OCI-LY7 (cell line): ENCODE data around the gene NYNRIN. TPM values are rescaled to one million over a fixed set of nuclear protein-coding genes. Genes with fewer than 3 reads are reported as not detected.

Experiments
- BruUV-seq: library from RNA; stranded (reverse); fragments of 400-500 nt; replicated peaks from 2 replicates; lab custom pipeline; 2021; lab: Mats Ljungman, UMichigan
- CTCF ChIA-PET: fragments of 300-600 bp; sonication (Branson Sonifier 250); formaldehyde crosslinking; loops from one replicate; lab custom pipeline; 2022; ENCODE audit warnings: antibody characterized with exemption; ENCODE audit not compliant: unreplicated experiment; lab: Charles Lee
- POLR2A ChIA-PET: fragments of 300-600 bp; sonication (Branson Sonifier 250); formaldehyde crosslinking; loops from one replicate; lab custom pipeline; 2022; ENCODE audit warnings: antibody characterized with exemption; lab: Charles Lee
- DNase-seq: peaks from one replicate; pipeline ENCODE4 v3.0.0-alpha.2; 2015; ENCODE audit warnings: low spot score
- H2AFZ ChIP-seq: fragments of 200-600 bp; sonication (generic), shearing (Covaris generic); 2 replicates; pipeline ENCODE4 v1.6.1; 2014; ENCODE audit warnings: mild to moderate bottlenecking, antibody characterized with exemption, low read length, moderate library complexity
- H3K27ac ChIP-seq: fragments of 200-600 bp; sonication (generic); 2 replicates; pipeline ENCODE4 v1.5.1; 2014; ENCODE audit warnings: mixed run types, low read depth, mild to moderate bottlenecking, moderate library complexity, low read length, inconsistent platforms; ENCODE audit not compliant: poor library complexity, severe bottlenecking
- H3K36me3 ChIP-seq: fragments of 200-600 bp; sonication (generic); 2 replicates; pipeline ENCODE4 v1.6.1; 2014; ENCODE audit warnings: mild to moderate bottlenecking, antibody characterized with exemption, low read length, moderate library complexity, mixed read lengths; ENCODE audit not compliant: insufficient read depth
- H3K4me1 ChIP-seq: fragments of 200-600 bp; sonication (generic); 2 replicates; pipeline ENCODE4 v1.5.1; 2014; ENCODE audit warnings: mild to moderate bottlenecking, low read length; ENCODE audit not compliant: insufficient read depth, poor library complexity, severe bottlenecking
- H3K4me2 ChIP-seq: fragments of 200-600 bp; sonication (generic); 2 replicates; pipeline ENCODE4 v1.6.1; 2014; ENCODE audit warnings: mild to moderate bottlenecking, low read length
- H3K4me3 ChIP-seq: fragments of 200-600 bp; sonication (generic); 2 replicates; pipeline ENCODE4 v1.5.1; 2014; ENCODE audit warnings: mild to moderate bottlenecking, low read depth, low read length; ENCODE audit not compliant: poor library complexity, severe bottlenecking
- H3K79me2 ChIP-seq: fragments of 200-600 bp; sonication (generic); 2 replicates; pipeline ENCODE4 v1.6.1; 2016; ENCODE audit warnings: low read depth, mild to moderate bottlenecking, low read length, moderate library complexity, mixed read lengths; ENCODE audit not compliant: insufficient read depth
- H3K9me2 ChIP-seq: fragments of 200-600 bp; sonication (generic); 2 replicates; pipeline ENCODE4 v1.6.1; 2016; ENCODE audit warnings: mild to moderate bottlenecking, low read length, mixed read lengths; ENCODE audit not compliant: insufficient read depth
- H3K9me3 ChIP-seq: fragments of 200-600 bp; sonication (generic); 2 replicates; pipeline ENCODE4 v1.6.1; 2014; ENCODE audit warnings: mild to moderate bottlenecking, mixed run types, low read length, mixed read lengths
- H4K20me1 ChIP-seq: fragments of 200-600 bp; sonication (generic); 2 replicates; pipeline ENCODE4 v1.6.1; 2014; ENCODE audit warnings: mild to moderate bottlenecking, antibody characterized with exemption, low read length, moderate library complexity, mixed read lengths; ENCODE audit not compliant: insufficient read depth
- EZH2phosphoT487 ChIP-seq: fragments of 200-600 bp; sonication (generic); IDR thresholded peaks from 2 replicates; pipeline ENCODE4 v1.6.1; 2018; ENCODE audit warnings: low read depth, borderline replicate concordance, mild to moderate bottlenecking, mixed run types, antibody characterized with exemption, low read length, moderate library complexity, mixed read lengths
- intact Hi-C: fragments of 100-400 bp; cut with micrococcal nuclease; formaldehyde crosslinking; loops from one replicate; pipeline ENCODE4 v1.10.0; 2022; ENCODE audit not compliant: unreplicated experiment
- total RNA-seq, 2 experiments: library from RNA; depleted of rRNA in 1 of 2; stranded (reverse); fragments of >200 nt in 1 of 2; shearing (Covaris generic) in 1 of 2; gene quantifications; 2 replicates each; pipeline ENCODE4 v1.2.3, GENCODE V29; 2014 to 2022
- TF ChIP-seq, protein P1 (sequence below): fragments of 200-600 bp; sonication (generic); conservative IDR thresholded peaks from 2 replicates; pipeline ENCODE4 v1.5.1; 2014; ENCODE audit warnings: mild to moderate bottlenecking, antibody characterized with exemption, low read length, moderate library complexity, mixed read lengths

The NYNRIN gene
- total RNA-seq, 2 experiments from 2014 or later: 0.13 TPM; not detected in 1

DNA sequence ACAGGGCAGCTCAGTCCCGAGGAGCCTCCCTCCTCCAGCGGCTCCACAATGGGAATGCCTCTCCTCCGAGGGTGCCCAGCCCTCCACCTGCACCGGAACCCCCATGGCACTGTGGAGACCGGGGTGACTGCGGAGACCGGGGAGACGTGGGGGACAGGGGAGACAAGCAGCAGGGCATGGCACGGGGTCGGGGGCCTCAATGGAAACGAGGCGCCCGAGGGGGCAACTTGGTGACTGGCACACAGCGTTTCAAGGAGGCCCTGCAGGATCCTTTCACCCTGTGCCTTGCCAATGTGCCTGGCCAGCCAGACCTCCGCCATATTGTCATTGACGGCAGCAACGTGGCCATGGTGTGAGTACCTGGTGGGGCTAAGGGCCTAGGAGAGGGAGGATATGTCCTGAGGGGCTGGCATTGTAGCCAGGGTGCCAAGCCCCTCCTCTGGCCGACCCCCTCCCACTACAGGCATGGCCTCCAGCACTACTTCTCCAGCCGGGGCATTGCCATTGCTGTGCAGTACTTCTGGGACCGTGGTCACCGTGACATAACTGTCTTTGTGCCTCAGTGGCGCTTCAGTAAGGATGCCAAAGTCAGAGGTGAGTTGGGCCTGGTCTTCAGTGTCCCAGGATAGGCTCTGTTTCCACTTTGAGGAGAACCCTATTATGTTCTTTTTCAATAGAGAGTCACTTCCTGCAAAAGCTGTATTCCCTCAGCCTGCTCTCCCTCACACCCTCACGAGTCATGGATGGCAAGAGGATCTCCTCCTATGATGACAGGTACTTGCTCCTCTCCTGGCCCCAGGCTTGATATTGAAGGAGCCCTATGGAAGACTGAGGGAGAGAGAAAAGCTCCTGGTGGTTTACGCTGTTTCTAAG lies 33.7 kb downstream of the NYNRIN start:
- no peak for TF ChIP-seq EZH2phosphoT487
- TF ChIP-seq, protein P1, sequence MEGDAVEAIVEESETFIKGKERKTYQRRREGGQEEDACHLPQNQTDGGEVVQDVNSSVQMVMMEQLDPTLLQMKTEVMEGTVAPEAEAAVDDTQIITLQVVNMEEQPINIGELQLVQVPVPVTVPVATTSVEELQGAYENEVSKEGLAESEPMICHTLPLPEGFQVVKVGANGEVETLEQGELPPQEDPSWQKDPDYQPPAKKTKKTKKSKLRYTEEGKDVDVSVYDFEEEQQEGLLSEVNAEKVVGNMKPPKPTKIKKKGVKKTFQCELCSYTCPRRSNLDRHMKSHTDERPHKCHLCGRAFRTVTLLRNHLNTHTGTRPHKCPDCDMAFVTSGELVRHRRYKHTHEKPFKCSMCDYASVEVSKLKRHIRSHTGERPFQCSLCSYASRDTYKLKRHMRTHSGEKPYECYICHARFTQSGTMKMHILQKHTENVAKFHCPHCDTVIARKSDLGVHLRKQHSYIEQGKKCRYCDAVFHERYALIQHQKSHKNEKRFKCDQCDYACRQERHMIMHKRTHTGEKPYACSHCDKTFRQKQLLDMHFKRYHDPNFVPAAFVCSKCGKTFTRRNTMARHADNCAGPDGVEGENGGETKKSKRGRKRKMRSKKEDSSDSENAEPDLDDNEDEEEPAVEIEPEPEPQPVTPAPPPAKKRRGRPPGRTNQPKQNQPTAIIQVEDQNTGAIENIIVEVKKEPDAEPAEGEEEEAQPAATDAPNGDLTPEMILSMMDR: no peak
- peaks cover 5% of the 10 kb centered on the region; the same call in 1 of the 2 replicates for H3K79me2 ChIP-seq
- peak overlapping the region; percentile 82 for H3K4me2 ChIP-seq
- intact Hi-C loops: no loop called here
- H3K4me1 ChIP-seq: peaks cover 47% of the 10 kb centered on the region
- no peak overlapping the region for H2AFZ ChIP-seq
- DNase-seq: no peak
- no peak overlapping the region for H3K27ac ChIP-seq
- H4K20me1 ChIP-seq: no peaks in the 10 kb centered on the region
- H3K9me3 ChIP-seq: no peaks in the 10 kb centered on the region
- H3K9me2 ChIP-seq: no peaks in the 10 kb centered on the region
- no TSS peak for BruUV-seq
- H3K4me3 ChIP-seq: no peak overlapping the region
- CTCF ChIA-PET: interaction anchor here (0.9 to 2.5 kb wide), 10 partner anchors 9 to 136 kb away, joined by 3 to 26 read pairs (median 6); partner anchors contain the start of genes NFATC4 and RIPK3
- H3K36me3 ChIP-seq: peaks cover 27% of the 10 kb centered on the region
- POLR2A ChIA-PET: interaction anchor here (0.6 to 3.1 kb wide), 12 partner anchors 9 to 697 kb away, joined by 3 to 24 read pairs (median 6); partner anchors contain the start of genes NFATC4 and RIPK3

DNA sequence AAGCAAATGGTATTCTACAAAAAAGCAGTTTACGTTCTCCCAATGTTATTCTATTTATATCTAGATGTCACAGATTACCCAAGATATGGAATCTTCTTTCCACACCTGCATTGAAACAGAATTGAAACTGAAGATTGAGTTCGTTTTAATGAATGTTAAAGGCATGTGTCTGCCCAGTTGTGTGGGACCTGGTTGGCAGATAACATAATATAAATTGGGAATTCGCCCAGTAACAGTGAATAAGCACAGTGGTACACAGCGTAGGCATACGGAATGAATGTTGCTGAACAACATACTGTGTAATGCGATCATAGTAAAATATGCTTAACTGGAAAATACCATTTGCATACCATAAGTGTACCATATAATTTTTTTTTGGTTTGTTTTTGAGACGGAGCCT lies 35.2 kb downstream of the NYNRIN start:
- DNase-seq: no peak
- H3K27ac ChIP-seq: no peak overlapping the region
- intact Hi-C loops: no loop called here
- no peak overlapping the region for H3K4me2 ChIP-seq
- H3K79me2 ChIP-seq: peaks cover 5% of the 10 kb centered on the region; the same call in 1 of the 2 replicates
- H3K9me2 ChIP-seq: no peaks in the 10 kb centered on the region
- H4K20me1 ChIP-seq: no peaks in the 10 kb centered on the region
- BruUV-seq: no TSS peak
- POLR2A ChIA-PET: interaction anchor here (1.0 to 1.2 kb wide), 2 partner anchors 94 to 133 kb away, joined by 3 to 5 read pairs; partner anchors contain the start of gene RIPK3
- CTCF ChIA-PET: no interaction called here
- no peaks in the 10 kb centered on the region for H3K9me3 ChIP-seq
- TF ChIP-seq EZH2phosphoT487: no peak
- TF ChIP-seq, protein P1: no peak
- H3K36me3 ChIP-seq: peaks cover 41% of the 10 kb centered on the region
- H3K4me3 ChIP-seq: no peak overlapping the region
- H2AFZ ChIP-seq: no peak overlapping the region
- peaks cover 56% of the 10 kb centered on the region for H3K4me1 ChIP-seq
